T47D (cell line): Measurements from ENCODE around the gene KL.

ENCODE experiments used
- DNase-seq, 2 experiments: peaks; one replicate each; pipeline versions ENCODE4 v3.0.0 to v3.0.0-alpha.2; 2011 to 2012; ENCODE audit warnings: low read depth in 1 of 2, low spot score in 1 of 2
- JUND ChIP-seq: IDR thresholded peaks from 2 replicates; pipeline ENCODE4 v1.6.1; 2012; ENCODE audit warnings: low read depth
- in situ Hi-C: cut with HindIII; loops from 2 replicates; pipeline ENCODE4 v1.10.0; 2016; ENCODE audit warnings: low sequenced_read_pairs, low pct_unique_long_range_greater_than_20kb

Gene KL

GRCh38 chr13:33008946-33009722 lies 7.1 kb upstream of the KL start:
- no peak for TF ChIP-seq JUND
- in situ Hi-C loops: no loop called here
- DNase-seq: no peak

GRCh38 chr13:33011828-33012470 lies 4.3 kb upstream of the KL start:
- in situ Hi-C loops: no loop called here
- no peak for TF ChIP-seq JUND
- no peak for DNase-seq

GRCh38 chr13:33014291-33014690 lies 1.9 kb upstream of the KL start:
- in situ Hi-C loops: no loop called here
- no peak for TF ChIP-seq JUND
- peak; percentile 38 to 45 for DNase-seq

GRCh38 chr13:33015241-33015668 lies 968 bp upstream of the KL start:
- in situ Hi-C loops: no loop called here
- DNase-seq: no peak
- no peak for TF ChIP-seq JUND

- in situ Hi-C loops: no loop called here
- no peak for DNase-seq
These were observed 366 bp upstream of the KL start for GRCh38 chr13:33015791-33016323.

GRCh38 chr13:33017323-33017929 lies 1.2 kb downstream of the KL start:
- no peak for TF ChIP-seq JUND
- in situ Hi-C loops: no loop called here
- DNase-seq: no peak

More at GRCh38 chr13:33015791-33016323, 366 bp upstream of the KL start:
- no peak for TF ChIP-seq JUND

- no peak for DNase-seq
- in situ Hi-C loops: no loop called here
- TF ChIP-seq JUND: no peak
These were observed 2.7 kb downstream of the KL start for GRCh38 chr13:33018886-33019285.

GRCh38 chr13:33022986-33023385 lies 6.8 kb downstream of the KL start:
- no peak for DNase-seq
- in situ Hi-C loops: no loop called here
- TF ChIP-seq JUND: no peak

- in situ Hi-C loops: no loop called here
- DNase-seq: no peak
- TF ChIP-seq JUND: no peak
These were observed 9.1 kb downstream of the KL start for GRCh38 chr13:33025220-33025744.

- DNase-seq: no peak
- no peak for TF ChIP-seq JUND
- in situ Hi-C loops: no loop called here
These were observed 10.4 kb downstream of the KL start for GRCh38 chr13:33026489-33027152.

GRCh38 chr13:33028620-33029019 lies 12.4 kb downstream of the KL start:
- no peak for DNase-seq
- no peak for TF ChIP-seq JUND
- in situ Hi-C loops: no loop called here

- TF ChIP-seq JUND: no peak
- in situ Hi-C loops: no loop called here
- no peak for DNase-seq
These were observed 15.1 kb downstream of the KL start for GRCh38 chr13:33031277-33031676.
